KMS-11 (cell line): ENCODE measurements around the gene REEP1.

Experiments
- H2AFZ ChIP-seq: fragments of 200-600 bp; sonication (generic); 2 replicates; pipeline ENCODE4 v1.6.1; 2016; ENCODE audit warnings: antibody characterized with exemption, mixed run types, low read depth
- H3K27ac ChIP-seq: fragments of 200-600 bp; sonication (generic); 2 replicates; pipeline ENCODE4 v1.6.1; 2016; ENCODE audit warnings: mild to moderate bottlenecking, mixed run types
- H3K27me3 ChIP-seq: fragments of 200-600 bp; sonication (generic); 2 replicates; pipeline ENCODE4 v1.6.1; 2017; ENCODE audit warnings: mild to moderate bottlenecking, low read depth, mixed run types, moderate library complexity; ENCODE audit not compliant: insufficient read depth
- H3K36me3 ChIP-seq: fragments of 200-600 bp; sonication (generic); 2 replicates; pipeline ENCODE4 v1.6.1; 2017; ENCODE audit warnings: mild to moderate bottlenecking, mixed run types; ENCODE audit not compliant: insufficient read depth
- H3K4me1 ChIP-seq: fragments of 200-600 bp; sonication (generic); 2 replicates; pipeline ENCODE4 v1.6.1; 2016; ENCODE audit warnings: mild to moderate bottlenecking, low read depth, mixed run types; ENCODE audit not compliant: poor library complexity, severe bottlenecking
- H3K4me2 ChIP-seq: fragments of 200-600 bp; sonication (generic); 2 replicates; pipeline ENCODE4 v1.7.0; 2016; ENCODE audit warnings: mild to moderate bottlenecking, mixed run types
- H3K4me3 ChIP-seq: fragments of 200-600 bp; sonication (generic); IDR thresholded peaks from 2 replicates; pipeline ENCODE4 v1.6.1; 2017; ENCODE audit warnings: low read depth, low read length, mixed read lengths; ENCODE audit not compliant: insufficient read depth
- H3K79me2 ChIP-seq: fragments of 200-600 bp; sonication (generic); 2 replicates; pipeline ENCODE4 v1.6.1; 2016; ENCODE audit warnings: low read depth, mixed run types; ENCODE audit not compliant: insufficient read depth
- H3K9ac ChIP-seq: fragments of 200-600 bp; sonication (generic); 2 replicates; pipeline ENCODE4 v1.6.1; 2016; ENCODE audit warnings: mild to moderate bottlenecking, mixed run types
- H4K20me1 ChIP-seq: fragments of 200-600 bp; sonication (generic); 2 replicates; pipeline ENCODE4 v1.6.1; 2016; ENCODE audit warnings: mild to moderate bottlenecking, mixed run types; ENCODE audit not compliant: insufficient read depth
- CTCF ChIP-seq: fragments of 200-600 bp; sonication (generic); conservative IDR thresholded peaks from 2 replicates; pipeline ENCODE4 v1.6.1; 2017; ENCODE audit warnings: low read depth, mild to moderate bottlenecking, antibody characterized with exemption, low read length, moderate library complexity, mixed read lengths

REEP1 gene

GRCh38 chr2:86275962-86276361 is 61.5 kb downstream of the REEP1 start:
- no peak overlapping the region for H3K4me3 ChIP-seq
- no peaks in the 10 kb centered on the region for H3K27me3 ChIP-seq
- no peak overlapping the region for H3K27ac ChIP-seq
- no peaks in the 10 kb centered on the region for H3K36me3 ChIP-seq
- H2AFZ ChIP-seq, result no peak overlapping the region
- H3K9ac ChIP-seq, result no peak overlapping the region
- H3K79me2 ChIP-seq, result no peaks in the 10 kb centered on the region
- H3K4me2 ChIP-seq, result no peak overlapping the region
- no peaks in the 10 kb centered on the region for H3K4me1 ChIP-seq
- no peak for TF ChIP-seq CTCF
- no peaks in the 10 kb centered on the region for H4K20me1 ChIP-seq

GRCh38 chr2:86275384-86275799 is 62.0 kb downstream of the REEP1 start:
- H3K4me1 ChIP-seq, result no peaks in the 10 kb centered on the region
- no peak overlapping the region for H3K27ac ChIP-seq
- no peak overlapping the region for H2AFZ ChIP-seq
- no peak overlapping the region for H3K9ac ChIP-seq
- no peaks in the 10 kb centered on the region for H4K20me1 ChIP-seq
- no peaks in the 10 kb centered on the region for H3K27me3 ChIP-seq
- no peak for TF ChIP-seq CTCF
- H3K36me3 ChIP-seq, result no peaks in the 10 kb centered on the region
- no peak overlapping the region for H3K4me3 ChIP-seq
- H3K4me2 ChIP-seq, result no peak overlapping the region
- H3K79me2 ChIP-seq, result no peaks in the 10 kb centered on the region

GRCh38 chr2:86274918-86275275 is 62.5 kb downstream of the REEP1 start:
- Histone ChIP-seq H3K36me3 (no peaks in the 10 kb centered on the region), H3K4me1 (no peaks in the 10 kb centered on the region), H4K20me1 (no peaks in the 10 kb centered on the region), H3K9ac (no peak overlapping the region), H3K4me2 (no peak overlapping the region), H3K79me2 (no peaks in the 10 kb centered on the region), H2AFZ (no peak overlapping the region), H3K4me3 (no peak overlapping the region), H3K27ac (no peak overlapping the region), H3K27me3 (no peaks in the 10 kb centered on the region)
- TF ChIP-seq CTCF, result no peak

GRCh38 chr2:86274265-86274917 is 63.0 kb downstream of the REEP1 start:
- Histone ChIP-seq H3K36me3 (no peaks in the 10 kb centered on the region), H3K79me2 (no peaks in the 10 kb centered on the region), H3K4me2 (no peak overlapping the region), H3K9ac (no peak overlapping the region), H3K4me1 (no peaks in the 10 kb centered on the region), H2AFZ (no peak overlapping the region), H3K27ac (no peak overlapping the region), H3K27me3 (no peaks in the 10 kb centered on the region), H3K4me3 (no peak overlapping the region), H4K20me1 (no peaks in the 10 kb centered on the region)
- TF ChIP-seq CTCF, result no peak
